Raji (cell line): ENCODE measurements around the gene LAMTOR1.

Experiments used
- POLR2A ChIP-seq: IDR thresholded peaks from 2 replicates; pipeline ENCODE4 v1.6.1; 2011; ENCODE audit warnings: low read depth, low read length, control low read depth; ENCODE audit not compliant: insufficient read depth

LAMTOR1 gene

DNA sequence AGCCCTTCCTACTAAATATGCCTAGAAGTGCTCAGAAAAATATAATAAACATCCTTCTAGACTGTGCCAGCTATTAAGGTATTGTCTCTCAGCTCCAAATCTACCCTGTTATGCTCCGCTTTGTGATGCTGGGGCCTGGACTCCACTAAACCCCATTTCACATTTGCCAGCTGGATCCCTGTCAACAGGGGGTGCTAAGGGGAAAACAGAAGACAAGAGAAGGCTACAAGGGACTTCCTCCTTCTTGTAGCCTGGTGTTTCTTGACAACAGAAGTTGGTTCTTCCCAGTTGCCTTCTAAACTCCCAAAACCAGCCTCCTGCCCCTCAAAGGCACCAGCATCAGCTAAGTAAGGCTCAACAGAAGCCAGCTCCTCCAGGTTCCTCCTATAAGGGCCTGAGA is 28.0 kb downstream of the LAMTOR1 start:
- TF ChIP-seq POLR2A, result no peak

DNA sequence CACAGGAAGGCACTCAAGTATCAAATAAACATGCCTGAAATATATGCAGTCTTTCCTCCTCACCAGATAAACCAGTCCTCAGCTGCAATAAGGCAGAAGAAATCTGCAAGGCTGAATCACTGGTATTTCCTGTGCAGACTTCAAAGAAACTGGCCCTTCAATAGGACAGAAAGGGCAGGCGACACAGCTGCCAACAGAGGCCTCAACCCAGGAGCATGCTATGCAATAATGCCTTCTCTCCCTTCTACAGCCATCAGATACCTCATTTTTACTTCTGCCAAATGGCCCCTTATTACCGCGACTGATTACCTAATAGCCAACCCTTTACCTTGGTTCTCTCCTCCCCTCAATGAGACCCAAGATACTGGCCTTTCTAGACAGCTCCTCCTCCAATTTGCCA is 30.7 kb downstream of the LAMTOR1 start:
- no peak for TF ChIP-seq POLR2A

DNA sequence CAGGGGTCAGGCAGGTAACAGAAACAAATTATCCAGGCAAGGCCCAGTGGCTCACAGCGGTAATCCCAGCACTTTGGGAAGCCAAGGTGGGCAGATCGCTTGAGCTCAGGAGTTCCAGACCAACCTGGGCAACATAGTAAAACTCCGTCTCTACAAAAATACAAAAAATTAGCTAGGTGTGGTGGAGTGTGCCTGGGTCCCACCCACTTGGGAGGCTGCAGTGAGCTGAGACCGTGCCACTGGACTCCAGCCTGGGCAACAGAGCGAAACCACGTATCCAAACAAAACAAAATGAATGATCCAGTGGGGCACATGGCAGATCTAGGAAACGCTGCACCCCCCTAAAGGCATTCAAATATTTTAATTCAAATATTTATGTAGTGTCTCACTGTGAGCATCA is 32.6 kb downstream of the LAMTOR1 start:
- no peak for TF ChIP-seq POLR2A

DNA sequence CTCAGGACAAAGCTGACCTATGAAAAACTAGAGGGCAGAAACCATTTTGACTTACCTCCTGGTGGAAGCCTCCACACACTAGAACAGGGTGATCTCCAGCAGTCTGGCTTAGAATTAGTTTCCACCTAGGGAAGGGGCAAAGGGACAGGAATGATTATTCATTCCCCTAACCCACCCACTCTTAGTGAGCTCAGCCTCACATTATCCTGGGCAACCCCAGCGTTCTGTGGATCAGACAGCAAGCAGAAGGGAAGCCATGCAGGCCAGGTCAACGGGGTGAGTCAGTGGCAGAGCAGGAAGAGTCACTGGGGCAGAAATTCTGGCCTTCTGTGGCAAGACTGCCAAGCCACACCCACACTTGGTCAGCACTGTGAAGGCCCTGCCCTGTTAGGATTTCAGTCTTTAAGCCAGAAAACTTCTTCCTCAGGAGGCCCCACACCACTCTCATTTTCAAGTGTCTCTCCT is 33.3 kb downstream of the LAMTOR1 start:
- no peak for TF ChIP-seq POLR2A

DNA sequence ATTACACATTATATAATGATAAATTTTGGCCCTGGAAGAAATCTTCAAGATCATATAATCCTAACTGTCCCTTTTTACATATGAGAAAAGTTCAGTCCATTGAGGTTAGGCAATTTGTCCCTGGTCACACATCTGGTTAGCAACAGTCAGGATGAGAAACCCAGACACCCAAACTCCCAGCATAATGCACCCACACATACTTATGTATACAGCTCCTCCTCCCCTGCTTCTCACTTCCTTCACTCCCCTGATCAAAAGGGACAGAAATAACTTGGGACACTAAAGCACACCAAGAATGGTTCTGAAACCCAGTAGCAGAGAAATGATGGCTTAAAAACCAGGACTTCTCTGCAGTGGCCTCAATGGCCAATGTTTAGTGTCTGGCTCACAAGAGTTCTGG is 33.9 kb downstream of the LAMTOR1 start:
- TF ChIP-seq POLR2A, result no peak

DNA sequence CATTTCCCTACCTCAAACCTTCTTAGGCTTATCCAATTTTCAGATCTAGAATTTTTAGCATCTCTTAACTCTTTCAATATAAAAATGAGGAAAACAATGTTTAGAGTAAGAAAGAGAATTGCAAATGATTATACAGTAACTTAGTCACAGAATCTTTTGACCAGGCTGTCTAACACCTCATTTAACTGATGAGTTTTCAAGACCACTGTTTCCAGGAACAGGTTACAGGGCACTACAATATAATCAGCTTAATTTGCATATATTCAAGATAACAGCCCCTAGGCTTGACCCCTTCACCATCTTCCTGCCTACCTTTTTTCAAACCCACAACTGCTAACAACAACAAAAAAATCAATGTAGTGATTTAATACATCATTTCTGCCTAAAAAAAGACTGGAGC is 35.4 kb downstream of the LAMTOR1 start:
- no peak for TF ChIP-seq POLR2A

DNA sequence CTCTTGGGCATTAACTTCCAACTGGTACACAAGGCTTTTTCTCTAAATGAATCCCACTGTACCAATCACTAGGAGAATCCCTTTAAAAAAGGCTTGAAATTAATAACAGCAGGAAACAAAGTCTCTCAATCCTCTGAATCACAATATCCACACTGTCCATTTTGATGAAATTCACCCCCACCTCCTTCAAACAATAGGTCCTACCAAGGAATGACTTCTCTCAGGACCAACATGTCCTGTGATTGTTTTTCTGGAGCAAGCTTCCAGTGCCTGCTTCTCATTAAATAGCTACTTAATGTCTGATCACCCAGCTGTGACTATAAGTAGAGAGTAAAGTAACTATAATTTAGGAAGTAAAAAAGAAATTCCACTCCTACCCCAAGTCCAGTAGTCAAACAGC is 35.8 kb downstream of the LAMTOR1 start:
- no peak for TF ChIP-seq POLR2A

DNA sequence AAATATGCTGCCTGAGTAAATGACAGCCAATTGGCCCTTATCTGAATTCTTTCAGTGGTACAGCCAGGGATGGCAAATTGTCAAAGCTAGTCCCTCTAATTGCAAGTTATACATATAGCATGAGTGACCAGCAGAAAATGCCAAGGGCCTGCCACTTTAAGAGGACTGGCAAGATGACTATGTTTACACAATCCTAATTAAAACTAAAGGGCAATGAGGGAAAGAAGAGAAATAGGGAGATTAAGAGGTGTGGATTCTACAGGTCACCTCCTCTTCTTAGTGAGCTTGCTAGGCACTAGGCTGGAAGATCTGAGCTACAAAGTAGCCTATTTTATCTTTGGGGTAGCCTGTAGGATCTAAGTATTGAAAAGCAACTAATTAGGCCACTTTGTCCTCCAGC is 36.2 kb downstream of the LAMTOR1 start:
- no peak for TF ChIP-seq POLR2A

DNA sequence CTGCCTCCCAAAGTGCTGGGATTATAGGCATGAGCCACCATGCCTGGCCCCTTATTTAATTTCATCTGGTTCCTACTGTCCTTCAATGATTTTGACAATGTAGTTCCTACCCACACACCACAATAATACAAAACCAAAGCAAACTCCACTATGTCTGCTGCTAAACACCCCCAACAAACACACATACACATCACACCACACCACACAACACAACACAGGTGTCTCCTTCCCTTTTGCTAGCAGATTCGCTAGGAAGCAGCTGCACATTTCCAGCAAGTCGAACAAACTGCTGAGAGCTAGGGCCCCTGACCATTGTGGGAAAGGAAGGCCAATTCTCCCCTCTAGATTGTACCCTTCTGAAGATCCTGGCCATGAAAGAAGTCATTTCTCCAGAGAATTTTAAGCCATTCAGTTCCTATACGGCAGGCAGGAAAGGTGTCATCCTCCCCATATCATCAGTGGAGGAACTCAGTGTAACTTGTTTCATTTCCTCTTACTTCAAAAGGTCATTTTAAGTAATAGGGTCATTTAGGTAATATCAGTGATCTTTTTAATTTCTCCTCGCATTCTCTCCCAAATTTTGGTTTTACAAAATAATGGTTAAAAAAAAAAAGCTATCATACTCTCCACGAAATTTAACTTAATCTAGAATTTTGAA is 41.2 kb downstream of the LAMTOR1 start:
- no peak for TF ChIP-seq POLR2A

DNA sequence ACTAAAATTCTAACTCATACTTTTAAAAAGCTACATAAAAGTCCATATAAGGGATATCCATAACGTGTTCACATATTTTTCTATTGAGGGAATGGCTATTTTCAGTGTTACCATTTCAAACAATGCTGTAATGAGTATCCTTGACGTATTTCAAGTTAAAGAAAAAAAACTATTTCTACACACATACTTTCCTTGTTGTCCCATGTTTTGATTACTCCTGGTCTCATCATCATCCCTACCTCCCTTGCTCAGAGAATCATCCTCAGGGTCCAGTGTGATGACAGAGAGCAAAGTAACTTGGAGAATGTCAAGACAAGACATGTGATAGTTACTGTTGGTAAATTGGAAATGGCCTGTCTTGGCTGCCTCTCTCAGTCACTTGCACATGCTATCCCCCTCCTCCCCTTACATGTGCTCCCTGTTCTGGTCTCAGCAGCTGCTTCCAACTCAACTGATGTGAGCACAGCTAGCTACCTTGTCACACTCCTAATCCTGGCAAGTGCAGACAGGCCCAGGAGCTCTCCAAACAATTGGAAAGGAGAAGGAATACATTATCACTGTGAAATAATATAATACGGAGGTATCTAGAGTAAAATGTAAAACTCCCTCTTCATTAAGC is 44.6 kb downstream of the LAMTOR1 start:
- no peak for TF ChIP-seq POLR2A

DNA sequence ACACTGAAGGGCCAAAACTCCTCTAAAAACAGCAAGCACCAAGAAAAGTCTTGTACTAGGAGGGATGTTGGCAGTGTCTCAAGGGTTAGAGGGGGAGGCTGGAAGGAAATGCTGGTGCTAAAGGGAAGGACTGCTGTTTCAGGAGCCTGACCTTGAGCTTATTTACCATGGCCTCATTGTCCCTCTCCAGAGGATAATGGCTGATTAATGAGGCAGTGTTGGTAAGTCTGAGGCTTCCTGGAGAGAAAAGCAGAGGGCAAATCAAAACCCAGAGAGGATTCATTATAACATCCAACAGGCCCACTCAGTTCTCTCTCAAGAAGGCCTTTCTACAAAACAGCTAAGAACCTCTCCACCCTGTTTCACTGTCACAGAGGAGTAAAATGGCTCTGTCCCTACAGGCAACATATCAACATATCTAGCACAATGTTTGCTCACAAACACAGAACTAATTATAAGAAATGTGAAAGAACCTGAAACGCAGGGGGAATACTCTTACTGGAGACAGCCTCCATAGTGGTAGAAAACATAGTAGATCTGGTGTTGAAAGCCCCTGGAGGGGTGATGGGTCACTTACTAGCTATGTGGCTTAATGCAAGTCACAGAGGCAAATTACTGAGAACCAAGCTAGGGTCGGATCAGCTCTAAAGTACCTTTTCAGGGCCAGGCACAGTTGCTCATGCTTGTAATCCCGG is 54.2 kb downstream of the LAMTOR1 start:
- no peak for TF ChIP-seq POLR2A
